GM18520 (cell line): Measurements from ENCODE around the gene WNK1.
A peak's percentile ranks its signal among the peaks of the same experiment; 100 is the strongest.

Experiments
- ATAC-seq: cut with Tn5 transposase; IDR thresholded peaks from one replicate; pipeline ENCODE4 v1.9.1; 2021; ENCODE audit not compliant: unreplicated experiment

The WNK1 gene

DNA sequence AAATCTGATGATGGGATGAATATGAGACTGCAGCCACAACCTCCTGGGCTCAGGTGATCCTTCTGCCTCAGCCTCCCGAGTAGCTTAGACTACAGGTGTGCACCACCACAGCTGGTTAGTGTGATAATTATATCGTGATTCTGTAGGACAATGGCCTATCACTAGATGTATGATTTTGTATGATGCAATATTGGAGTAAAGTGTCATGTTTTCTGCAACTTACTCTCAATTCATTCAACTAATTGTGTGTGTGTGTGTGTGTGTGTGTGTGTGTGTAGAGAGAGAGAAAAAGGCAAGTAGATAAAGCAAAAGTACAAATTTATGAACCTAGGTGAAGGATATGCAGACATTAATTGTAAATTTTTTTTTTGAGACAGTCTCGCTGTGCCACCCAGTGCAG lies 186.4 kb downstream of the WNK1 start:
- ATAC-seq: no peak

DNA sequence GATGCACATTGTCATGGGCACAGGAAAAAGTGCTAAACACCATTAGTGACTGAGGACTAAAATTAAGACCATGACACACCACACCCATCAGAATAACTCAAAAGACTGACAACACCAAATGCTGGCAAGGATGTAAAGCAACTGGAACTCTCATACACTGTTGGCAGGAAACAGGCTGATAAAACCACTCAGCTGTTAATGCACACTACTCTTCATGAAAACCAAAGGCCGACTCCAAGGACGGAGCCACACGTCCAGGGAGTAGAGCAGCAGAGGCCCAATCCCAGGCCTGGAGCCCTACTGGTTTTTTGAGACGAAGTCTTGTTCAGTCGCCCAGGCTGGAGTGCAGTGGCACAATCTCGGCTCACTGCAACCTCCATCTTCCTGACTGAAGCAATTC lies 190.7 kb downstream of the WNK1 start:
- no peak for ATAC-seq

DNA sequence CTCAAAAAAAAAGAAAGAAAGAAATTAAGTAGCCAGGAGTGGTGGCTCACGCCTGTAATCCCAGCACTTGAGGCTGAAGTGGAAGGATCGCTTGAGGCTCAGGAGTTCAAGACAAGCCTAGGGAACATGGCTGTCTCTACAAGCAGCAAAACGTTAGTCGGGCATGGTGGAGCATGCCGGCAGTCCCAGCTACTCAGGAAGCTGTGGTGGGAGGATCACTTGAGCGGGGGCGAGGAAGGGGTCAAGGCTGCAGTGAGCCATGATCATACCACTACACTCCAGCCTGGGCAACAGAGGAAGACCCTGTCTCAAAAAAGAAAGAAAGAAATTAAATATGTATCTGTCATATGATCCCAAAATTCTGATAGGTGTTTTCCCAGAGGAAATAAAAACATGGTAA lies 191.8 kb downstream of the WNK1 start:
- ATAC-seq: no peak

DNA sequence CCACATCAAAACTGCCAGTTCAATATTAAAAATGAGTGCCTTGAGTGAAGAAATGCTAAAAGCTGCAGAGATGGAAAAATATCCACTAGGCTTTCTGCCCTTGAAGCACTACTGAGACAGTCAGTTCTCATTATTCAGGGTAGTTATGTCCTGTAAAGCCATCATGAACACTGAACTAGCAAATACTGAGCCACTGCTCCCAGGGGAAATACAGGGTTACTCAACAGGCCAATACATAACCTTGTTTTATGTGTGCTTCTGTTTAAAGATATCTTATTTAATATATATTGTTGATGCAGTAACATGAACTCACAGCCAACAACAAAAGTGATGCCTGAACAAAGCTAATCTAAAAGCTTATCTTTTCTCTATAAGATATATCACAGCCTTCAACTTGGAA lies 193.8 kb downstream of the WNK1 start:
- no peak for ATAC-seq

DNA sequence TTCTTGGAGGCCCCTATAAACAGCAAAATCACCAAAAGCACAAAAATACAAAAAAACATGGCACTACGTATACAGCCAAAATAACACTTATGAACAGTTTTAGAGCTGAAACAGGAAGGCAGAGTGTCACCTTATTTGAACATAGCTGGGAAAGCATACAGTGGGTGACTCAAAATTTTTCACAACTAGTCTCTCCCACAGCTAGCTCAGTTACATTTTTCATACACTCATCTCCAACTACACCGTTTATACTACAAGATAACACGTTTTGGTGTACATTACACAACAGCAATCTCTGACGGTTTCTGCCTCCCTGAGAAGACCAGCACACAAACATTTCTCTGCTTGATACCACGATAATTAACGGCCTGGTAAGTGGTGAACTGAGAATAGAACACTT lies 194.3 kb downstream of the WNK1 start:
- no peak for ATAC-seq

DNA sequence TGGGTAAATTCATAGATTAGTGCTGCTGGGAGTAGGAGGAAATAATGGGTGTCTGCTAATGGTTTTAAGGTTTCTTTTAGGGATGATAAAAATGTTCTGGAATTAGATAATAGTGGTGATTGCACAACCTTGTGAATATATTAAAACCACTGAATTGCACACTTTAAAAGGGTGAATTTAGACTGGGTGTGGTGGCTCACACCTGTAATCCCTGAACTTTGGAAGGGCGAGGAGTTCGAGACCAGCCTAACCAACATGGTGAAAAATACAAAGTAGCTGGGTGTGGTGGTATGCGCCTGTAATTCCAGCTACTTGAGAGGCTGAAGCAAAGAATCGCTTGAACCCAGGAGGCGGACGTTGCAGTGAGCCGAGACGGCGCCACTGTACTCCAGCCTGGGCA lies 195.9 kb downstream of the WNK1 start:
- ATAC-seq: no peak

DNA sequence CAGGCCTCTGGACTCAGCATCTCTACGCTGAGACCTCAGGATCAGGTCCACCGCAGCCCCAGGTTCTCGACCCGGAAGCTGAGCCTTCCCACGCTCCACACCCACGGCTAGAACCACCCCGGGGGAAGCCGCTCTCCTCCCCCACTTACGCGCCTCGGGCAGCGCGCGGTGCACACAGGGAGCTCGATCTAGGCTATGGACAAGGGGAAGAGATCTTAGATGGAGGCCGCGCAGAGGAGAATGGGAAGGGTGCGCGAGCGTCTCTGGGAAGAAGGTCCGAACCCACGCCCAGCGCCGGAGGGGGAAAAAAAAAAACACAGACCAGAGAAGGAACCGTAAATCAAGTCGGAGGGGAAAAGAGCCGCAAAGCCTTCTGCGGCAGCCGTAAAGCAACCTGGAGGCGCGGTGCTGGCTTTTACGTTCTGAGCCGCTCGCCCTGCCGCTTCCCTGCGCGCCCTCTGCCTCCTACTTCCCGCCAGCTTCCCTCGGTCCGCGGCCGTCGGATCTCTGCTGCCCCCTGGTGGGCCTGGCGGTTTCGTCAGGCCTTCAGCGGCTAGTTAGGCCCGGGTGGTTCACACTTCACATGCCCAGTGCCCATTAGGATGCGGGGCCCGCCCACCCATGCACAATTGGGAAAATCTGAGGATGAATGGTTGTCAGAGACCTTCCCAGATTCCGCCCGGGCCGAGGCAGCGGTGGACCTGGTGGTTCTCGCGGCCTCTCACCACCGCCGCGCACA lies 197.2 kb downstream of the WNK1 start, which contains the start of gene RAD52:
Gene RAD52 (minus strand): TSS at position 242 of the 739 bp plus-strand sequence. CDS start 16,636 bp downstream, outside the sequence.
- ATAC-seq: peak; percentile 79

DNA sequence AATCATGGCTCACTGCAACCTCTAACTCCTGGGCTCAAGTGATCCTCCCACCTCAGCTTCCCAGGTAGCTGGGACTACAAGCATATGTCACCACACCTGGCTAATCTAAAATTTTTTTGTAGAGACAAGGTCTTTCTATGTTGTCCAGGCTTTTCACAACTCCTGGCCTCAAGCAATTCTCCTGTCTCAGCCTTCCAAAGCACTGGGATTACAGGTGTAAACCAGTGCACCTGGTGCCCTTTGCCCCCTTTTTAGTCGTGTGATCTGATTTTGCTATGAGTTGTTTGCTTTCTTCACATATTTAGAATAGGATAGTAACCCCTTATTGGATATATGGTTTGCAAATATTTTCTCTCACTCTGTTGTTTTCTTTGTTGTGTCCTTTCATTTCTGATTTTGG lies 198.8 kb downstream of the WNK1 start:
- no peak for ATAC-seq

DNA sequence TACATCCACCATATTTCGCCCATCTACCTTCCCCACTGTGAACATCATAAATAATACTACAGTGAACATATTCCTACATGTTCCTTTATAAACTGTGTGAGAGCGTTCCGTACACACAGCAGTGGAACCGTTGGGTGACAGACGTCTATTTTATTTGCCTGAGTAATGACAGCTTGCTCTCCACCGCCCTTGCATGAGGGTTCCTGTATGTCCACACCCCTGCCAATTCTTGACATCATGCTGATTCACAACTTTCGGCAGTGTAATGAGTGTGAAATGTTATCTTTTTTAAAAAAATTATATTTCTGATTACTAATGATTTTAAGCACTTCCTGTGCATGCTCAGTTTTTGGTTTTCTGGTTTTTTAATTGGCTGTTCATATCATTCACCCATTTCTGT lies 201.4 kb downstream of the WNK1 start:
- no peak for ATAC-seq

DNA sequence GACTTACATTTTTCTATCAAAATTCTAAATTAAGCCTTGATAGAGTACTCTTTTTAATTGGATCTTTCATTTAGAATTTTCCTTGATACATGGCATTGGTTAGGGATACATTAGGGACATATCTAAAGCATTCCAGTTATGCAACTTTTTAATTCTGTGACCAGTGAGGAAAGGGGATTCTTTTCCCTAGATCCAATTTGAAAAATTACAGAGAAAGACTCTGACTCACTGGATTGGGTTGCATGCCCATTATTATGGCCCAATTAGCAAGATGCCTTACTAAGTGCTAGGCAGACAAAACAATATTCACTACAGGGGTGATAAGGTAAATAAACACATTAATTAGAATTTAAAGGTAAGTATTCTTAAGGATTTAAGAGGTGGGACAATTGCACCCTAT lies 202.4 kb downstream of the WNK1 start:
- no peak for ATAC-seq

DNA sequence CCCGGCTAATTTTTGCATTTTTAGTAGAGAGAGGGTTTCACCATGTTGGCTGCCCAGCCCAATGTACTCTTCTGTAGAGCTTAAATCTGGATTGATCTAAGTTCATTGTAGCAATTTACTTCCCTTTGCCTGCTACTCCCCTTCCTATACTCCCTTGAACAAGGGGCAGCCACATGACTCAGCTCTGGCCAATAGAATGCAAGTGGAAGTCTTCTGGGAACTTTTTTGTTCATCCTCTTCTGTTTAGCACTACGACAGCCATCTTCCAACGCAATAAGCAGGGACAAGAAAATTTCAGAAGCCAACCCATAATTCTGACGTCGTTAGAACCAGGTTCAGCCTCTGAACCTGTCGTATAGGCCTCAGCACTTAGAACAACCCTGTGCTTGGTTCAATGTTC lies 203.6 kb downstream of the WNK1 start:
- no peak for ATAC-seq

DNA sequence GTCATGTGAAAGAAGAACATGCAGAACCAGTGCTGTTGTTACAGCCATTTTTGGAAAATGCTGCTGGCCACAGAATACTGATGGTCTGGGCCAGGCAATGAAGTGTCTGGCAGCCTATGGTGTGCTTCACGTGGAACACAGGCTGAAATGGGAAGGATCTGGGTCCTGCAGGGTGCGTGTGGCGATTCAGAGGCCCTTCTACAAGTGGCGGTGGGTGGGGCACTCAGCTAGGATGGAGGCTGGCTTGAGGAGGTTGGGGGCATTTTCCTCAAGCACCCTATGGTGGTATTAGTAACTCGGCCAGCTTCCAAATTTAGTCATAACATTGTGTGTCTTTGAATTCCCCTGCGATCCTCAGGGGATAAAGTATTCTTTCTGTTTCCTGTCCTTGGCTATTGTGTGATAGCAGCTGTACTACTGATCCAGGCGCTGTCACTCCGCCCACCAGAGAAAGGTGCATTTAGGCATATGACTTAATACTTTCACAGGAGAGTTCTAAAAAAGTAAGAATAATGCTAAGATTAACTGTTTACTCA lies 206.3 kb downstream of the WNK1 start:
- no peak for ATAC-seq
